A549 (cell line): ENCODE measurements around the gene KLHL36. TPM values are rescaled to one million over a fixed set of nuclear protein-coding genes. Genes with fewer than 3 reads are reported as not detected.

Experiments used
- ATAC-seq, 2 experiments: fragments of 200-7000 bp in 1 of 2; fragments of >200 bp in 1 of 2; cut with Nextera tagmentation in 1 of 2; cut with Tn5 transposase in 1 of 2; 3 replicates each; pipeline versions ENCODE4 v1.8.0 to v1.9.1; 2018 to 2020; ENCODE audit warnings: mild to moderate bottlenecking in 1 of 2, moderate library complexity in 1 of 2
- CTCF ChIA-PET: fragments of 300-600 bp; sonication (Branson Sonifier 250); formaldehyde crosslinking; extraction: SDS; loops from one replicate; lab custom pipeline; 2021; ENCODE audit warnings: antibody characterized with exemption, inconsistent platforms; lab: Yijun Ruan, JAX
- POLR2A ChIA-PET: fragments of 350-600 bp; formaldehyde crosslinking; extraction: SDS; loops from one replicate; lab custom pipeline; 2021; ENCODE audit warnings: antibody characterized with exemption, inconsistent platforms; lab: Yijun Ruan, JAX
- DNase-seq, 2 experiments: peaks; one replicate each; pipeline versions ENCODE4 v3.0.0 to v3.0.0-alpha.2; 2011 to 2016; ENCODE audit warnings: low read depth in 1 of 2, low spot score in 1 of 2
- FAIRE-seq: peaks from 2 replicates; lab custom pipeline; 2011; peaks lifted over from hg19 to GRCh38; lab: Jason Lieb, UNC
- H3K27ac ChIP-seq, 2 experiments: fragments of >200 bp; sonication (Bioruptor Twin); formaldehyde crosslinking; 3 replicates each; pipeline ENCODE4 v1.5.1; 2016 to 2017
- H3K4me1 ChIP-seq: fragments of >200 bp; sonication (Bioruptor Twin); formaldehyde crosslinking; 3 replicates; pipeline ENCODE4 v1.6.1; 2016
- H3K4me2 ChIP-seq: fragments of >200 bp; sonication (Bioruptor Twin); formaldehyde crosslinking; 3 replicates; pipeline ENCODE4 v1.6.1; 2016
- H3K4me3 ChIP-seq: fragments of >200 bp; sonication (Bioruptor Twin); formaldehyde crosslinking; 3 replicates; pipeline ENCODE4 v1.5.1; 2016
- H3K9me3 ChIP-seq: fragments of >200 bp; sonication (Bioruptor Twin); formaldehyde crosslinking; 3 replicates; pipeline ENCODE4 v1.6.1; 2016
- BHLHE40 ChIP-seq: IDR thresholded peaks from 2 replicates; pipeline ENCODE4 v1.6.1; 2012; ENCODE audit warnings: low read depth, low read length, inconsistent platforms
- CEBPB ChIP-seq, 2 experiments: fragments of >200 bp in 1 of 2; sonication (Bioruptor Twin) in 1 of 2; formaldehyde crosslinking in 1 of 2; IDR thresholded peaks; 2 replicates each; pipeline ENCODE4 v1.6.1; 2012 to 2016
- EHF ChIP-seq: fragments of 250-450 bp; sonication (Bioruptor Pico); IDR thresholded peaks from 2 replicates; pipeline ENCODE4 v1.5.0; 2020; ENCODE audit warnings: mild to moderate bottlenecking
- EHMT2 ChIP-seq: fragments of 200-600 bp; sonication (generic); IDR thresholded peaks from 2 replicates; pipeline ENCODE4 v1.6.1; 2016; ENCODE audit warnings: antibody characterized with exemption, low read depth, mild to moderate bottlenecking, moderate library complexity
- EP300 ChIP-seq, 2 experiments: fragments of >200 bp; sonication (Bioruptor Twin); formaldehyde crosslinking; IDR thresholded peaks; 2 replicates in 1 of 2; 3 replicates in 1 of 2; pipeline ENCODE4 v1.6.1; 2016 to 2017
- FOSL2 ChIP-seq, 2 experiments: fragments of 450-650 bp in 1 of 2; fragments of >200 bp in 1 of 2; sonication (Bioruptor Twin) in 1 of 2; formaldehyde crosslinking; IDR thresholded peaks; 2 replicates each; pipeline versions ENCODE4 v1.5.0 to v1.6.1; 2016 to 2020; ENCODE audit warnings: mild to moderate bottlenecking in 1 of 2, moderate library complexity in 1 of 2
- FOXS1 ChIP-seq: fragments of 250-450 bp; sonication (Bioruptor Pico); IDR thresholded peaks from 2 replicates; pipeline ENCODE4 v1.5.0; 2020; ENCODE audit warnings: mild to moderate bottlenecking, moderate library complexity
- GATA3 ChIP-seq: IDR thresholded peaks from 2 replicates; pipeline ENCODE4 v1.6.1; 2012; ENCODE audit warnings: borderline replicate concordance
- JUN ChIP-seq, 2 experiments: fragments of >200 bp; sonication (Bioruptor Twin); formaldehyde crosslinking; IDR thresholded peaks; 2 replicates in 1 of 2; 3 replicates in 1 of 2; pipeline ENCODE4 v1.6.1; 2016 to 2017
- JUNB ChIP-seq: fragments of >200 bp; sonication (Bioruptor Twin); formaldehyde crosslinking; IDR thresholded peaks from 2 replicates; pipeline ENCODE4 v1.6.1; 2016
- KDM5A ChIP-seq: fragments of 200-600 bp; sonication (generic); IDR thresholded peaks from 2 replicates; pipeline ENCODE4 v1.6.1; 2016; ENCODE audit warnings: antibody characterized with exemption, mild to moderate bottlenecking
- MAFK ChIP-seq: fragments of 450-650 bp; IDR thresholded peaks from 2 replicates; pipeline ENCODE4 v1.6.1; 2014; ENCODE audit not compliant: partially characterized antibody
- NFE2L2 ChIP-seq: fragments of 150-350 bp; conservative IDR thresholded peaks from 2 replicates; pipeline ENCODE4 v1.6.1; 2014; ENCODE audit warnings: low read length
- NPAS2 ChIP-seq: fragments of 250-450 bp; sonication (Bioruptor Pico); IDR thresholded peaks from 2 replicates; pipeline ENCODE4 v1.8.0; 2022; ENCODE audit warnings: mild to moderate bottlenecking, moderate library complexity, borderline replicate concordance
- POLR2A ChIP-seq: IDR thresholded peaks from 2 replicates; pipeline ENCODE4 v1.6.1; 2012; ENCODE audit warnings: mild to moderate bottlenecking, low read length
- RAD21 ChIP-seq, 2 experiments: fragments of >200 bp in 1 of 2; sonication (Bioruptor Twin) in 1 of 2; formaldehyde crosslinking in 1 of 2; IDR thresholded peaks in 1 of 2; conservative IDR thresholded peaks in 1 of 2; 2 replicates in 1 of 2; 3 replicates in 1 of 2; pipeline ENCODE4 v1.6.1; 2012 to 2018; ENCODE audit warnings: inconsistent platforms in 1 of 2
- RARB ChIP-seq: fragments of 250-450 bp; sonication (Bioruptor Pico); IDR thresholded peaks from 2 replicates; pipeline ENCODE4 v1.8.0; 2021; ENCODE audit warnings: mild to moderate bottlenecking, moderate library complexity
- RFX5 ChIP-seq: fragments of 450-650 bp; IDR thresholded peaks from 2 replicates; pipeline ENCODE4 v1.7.1; 2014; ENCODE audit warnings: antibody characterized with exemption, mild to moderate bottlenecking, moderate library complexity
- SREBF2 ChIP-seq: fragments of 450-650 bp; IDR thresholded peaks from 2 replicates; pipeline ENCODE4 v1.6.1; 2014; ENCODE audit warnings: mild to moderate bottlenecking, moderate library complexity
- USF2 ChIP-seq: fragments of 450-650 bp; IDR thresholded peaks from 2 replicates; pipeline ENCODE4 v1.6.1; 2014; ENCODE audit warnings: antibody characterized with exemption
- ZSCAN20 ChIP-seq: fragments of 250-450 bp; sonication (Bioruptor Pico); IDR thresholded peaks from 2 replicates; pipeline ENCODE4 v1.8.0; 2022; ENCODE audit warnings: mild to moderate bottlenecking, moderate library complexity
- WGBS: methylation state at CpG from one replicate; pipeline ENCODE4 v1.1.6; 2017; ENCODE audit errors: missing lambda C conversion rate; 5-methylcytosine and 5-hydroxymethylcytosine counted together
- polyA plus RNA-seq, 4 experiments: library from polyadenylated mRNA; depleted of rRNA in 3 of 4; stranded (reverse); fragments of >200 nt; fragmentation: RNase III in 1 of 4; extraction: RNeasy Plus Mini Kit Qiagen cat#74134 plus additional on column Dnase treatment in 1 of 4; gene quantifications; 2 replicates in 3 of 4; 3 replicates in 1 of 4; pipeline ENCODE4 v1.2.3, GENCODE V29; 2011 to 2017
- TF ChIP-seq, protein P1 (sequence below): IDR thresholded peaks from 2 replicates; pipeline ENCODE4 v1.6.1; 2012
- TF ChIP-seq, protein P2 (sequence below): fragments of >200 bp; sonication (Bioruptor Twin); formaldehyde crosslinking; IDR thresholded peaks from 3 replicates; pipeline ENCODE4 v1.6.1; 2016
- TF ChIP-seq, protein P3 (sequence below): IDR thresholded peaks from 2 replicates; pipeline ENCODE4 v1.6.1; 2012

The KLHL36 gene
- polyA plus RNA-seq, 2 of the 4 experiments (the other 2 are of a cell fraction) = 20.0 to 21.0 TPM

GRCh38 chr16:84603140-84603816 is 45.0 kb upstream of the KLHL36 start:
- 0 out of 2 replicates have a peak, but pooled peaks have one; percentile 21 for TF ChIP-seq RFX5
- 0 out of 2 replicates have a peak, but pooled peaks have one; percentile 11 for TF ChIP-seq USF2
- TF ChIP-seq, protein P1, sequence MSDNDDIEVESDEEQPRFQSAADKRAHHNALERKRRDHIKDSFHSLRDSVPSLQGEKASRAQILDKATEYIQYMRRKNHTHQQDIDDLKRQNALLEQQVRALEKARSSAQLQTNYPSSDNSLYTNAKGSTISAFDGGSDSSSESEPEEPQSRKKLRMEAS = peak; percentile 74
- TF ChIP-seq EP300 (IDR thresholded peaks at IDR 0.05) = peak in 1 of 2 experiments; percentile 44; a peak in 2 of 5 replicates
- peak; percentile 60 for TF ChIP-seq JUNB
- peak; percentile 24 for TF ChIP-seq MAFK
- TF ChIP-seq BHLHE40 = no peak
- TF ChIP-seq RAD21 (conservative IDR thresholded peaks at IDR 0.05 in 1 of 2, IDR thresholded peaks at IDR 0.05 in 1 of 2) = peak in 1 of 2 experiments; percentile 3; a peak in 1 of 5 replicates
- TF ChIP-seq, protein P2, sequence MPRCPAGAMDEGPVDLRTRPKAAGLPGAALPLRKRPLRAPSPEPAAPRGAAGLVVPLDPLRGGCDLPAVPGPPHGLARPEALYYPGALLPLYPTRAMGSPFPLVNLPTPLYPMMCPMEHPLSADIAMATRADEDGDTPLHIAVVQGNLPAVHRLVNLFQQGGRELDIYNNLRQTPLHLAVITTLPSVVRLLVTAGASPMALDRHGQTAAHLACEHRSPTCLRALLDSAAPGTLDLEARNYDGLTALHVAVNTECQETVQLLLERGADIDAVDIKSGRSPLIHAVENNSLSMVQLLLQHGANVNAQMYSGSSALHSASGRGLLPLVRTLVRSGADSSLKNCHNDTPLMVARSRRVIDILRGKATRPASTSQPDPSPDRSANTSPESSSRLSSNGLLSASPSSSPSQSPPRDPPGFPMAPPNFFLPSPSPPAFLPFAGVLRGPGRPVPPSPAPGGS = peak; percentile 48; the same call in 1 of the 3 replicates
- TF ChIP-seq EHMT2 = no peak
- 0 out of 2 replicates have a peak, but pooled peaks have one; percentile 58 for TF ChIP-seq GATA3
- TF ChIP-seq CEBPB (IDR thresholded peaks at IDR 0.05) = peak in 1 of 2 experiments; percentile 83; a peak in 2 of 4 replicates
- TF ChIP-seq NPAS2 (CRISPR knock-in tag) = no peak
- TF ChIP-seq, protein P3, sequence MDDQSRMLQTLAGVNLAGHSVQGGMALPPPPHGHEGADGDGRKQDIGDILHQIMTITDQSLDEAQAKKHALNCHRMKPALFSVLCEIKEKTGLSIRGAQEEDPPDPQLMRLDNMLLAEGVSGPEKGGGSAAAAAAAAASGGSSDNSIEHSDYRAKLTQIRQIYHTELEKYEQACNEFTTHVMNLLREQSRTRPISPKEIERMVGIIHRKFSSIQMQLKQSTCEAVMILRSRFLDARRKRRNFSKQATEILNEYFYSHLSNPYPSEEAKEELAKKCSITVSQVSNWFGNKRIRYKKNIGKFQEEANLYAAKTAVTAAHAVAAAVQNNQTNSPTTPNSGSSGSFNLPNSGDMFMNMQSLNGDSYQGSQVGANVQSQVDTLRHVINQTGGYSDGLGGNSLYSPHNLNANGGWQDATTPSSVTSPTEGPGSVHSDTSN = peak; percentile 55
- peak; percentile 85 for TF ChIP-seq FOSL2 (IDR thresholded peaks at IDR 0.05)
- TF ChIP-seq FOSL2 (CRISPR knock-in tag; IDR thresholded peaks at IDR 0.05) = peak; percentile 92
- TF ChIP-seq JUN (IDR thresholded peaks at IDR 0.05) = peak; percentile 61 to 67; a peak in 3 of 5 replicates
- TF ChIP-seq ZSCAN20 (CRISPR knock-in tag) = no peak
- H3K4me1 ChIP-seq = peaks cover 66% of the 10 kb centered on the region
- H3K9me3 ChIP-seq = 0 out of 3 replicates have a peak, but pooled peaks cover 3% of the 10 kb centered on the region
- FAIRE-seq = no peak
- peak overlapping the region; percentile 92 for H3K4me2 ChIP-seq
- CTCF ChIA-PET = interaction anchor here (0.9 to 4.0 kb wide), 7 partner anchors 12 to 123 kb away, joined by 3 to 17 read pairs (median 6); no protein-coding TSS in a partner anchor
- peak overlapping the region; percentile 84 to 95 for H3K27ac ChIP-seq
- ATAC-seq = peak; percentile 83 to 89
- peak; percentile 84 to 85 for DNase-seq
- POLR2A ChIA-PET = interaction anchor here (0.9 to 1.5 kb wide), 3 partner anchors 9 to 15 kb away, joined by 3 to 5 read pairs (median 4); partner anchors contain the start of gene COTL1
- H3K4me3 ChIP-seq = peak overlapping the region; percentile 20; the same call in 1 of the 3 replicates
- 11% methylated on average over 21 of the region's 23 CpGs for WGBS

DNA sequence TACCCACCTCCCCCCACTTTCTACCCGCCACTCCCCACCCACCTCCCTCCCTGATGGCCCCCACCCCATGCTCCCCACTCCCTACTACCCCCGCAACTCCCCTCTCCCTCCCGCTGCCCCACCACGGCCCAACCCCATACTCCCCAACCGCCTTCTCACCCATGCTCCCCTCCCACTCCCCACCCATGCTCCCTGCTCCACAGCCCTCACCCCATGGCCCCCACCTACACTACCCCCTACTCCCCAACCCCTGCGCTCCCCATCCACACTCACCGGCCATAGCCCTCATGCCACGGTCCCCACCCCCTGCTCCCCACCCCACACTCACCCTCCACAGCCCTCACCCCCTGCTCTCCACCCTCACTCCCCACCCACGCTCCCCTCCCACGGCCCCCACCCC is 44.4 kb upstream of the KLHL36 start:
- Histone ChIP-seq H3K4me1 (peaks cover 63% of the 10 kb centered on the region), H3K27ac (peak overlapping the region; percentile 84 to 95), H3K9me3 (0 out of 3 replicates have a peak, but pooled peaks cover 3% of the 10 kb centered on the region), H3K4me3 (no peak overlapping the region), H3K4me2 (peak overlapping the region; percentile 92)
- TF ChIP-seq NFE2L2 (no peak), RARB (CRISPR knock-in tag) (no peak), SREBF2 (no peak), EHF (no peak), KDM5A (no peak), POLR2A (no peak), FOXS1 (CRISPR knock-in tag) (no peak), EHMT2 (no peak)
- WGBS = 65% methylated on average over 2 of the region's 10 CpGs
- peak; percentile 1 to 2; a peak in 3 of 6 replicates for ATAC-seq
- no peak for FAIRE-seq
- DNase-seq = no peak
- ChIA-PET CTCF (interaction anchor here (1.0 to 4.0 kb wide), 5 partner anchors 18 to 135 kb away, joined by 3 to 17 read pairs (median 5); partner anchors contain the start of gene MEAK7), POLR2A (interaction anchor here (1.5 kb wide), 1 partner anchor 11 kb away, joined by 4 read pairs; no protein-coding TSS in a partner anchor)
